Measurements from ENCODE around the gene OR6N2.

Gene OR6N2

GRCh38 chr1:158781104-158781503 lies at the start of gene OR6N2:
Gene OR6N2, minus strand, starts transcription at chr1:158781204. Its CDS starts 3,569 bp downstream, at chr1:158777635.
- DNase-seq, result no peak

- DNase-seq, result no peak
Measured at GRCh38 chr1:158830074-158830677, 49.2 kb upstream of the OR6N2 start.

DNA sequence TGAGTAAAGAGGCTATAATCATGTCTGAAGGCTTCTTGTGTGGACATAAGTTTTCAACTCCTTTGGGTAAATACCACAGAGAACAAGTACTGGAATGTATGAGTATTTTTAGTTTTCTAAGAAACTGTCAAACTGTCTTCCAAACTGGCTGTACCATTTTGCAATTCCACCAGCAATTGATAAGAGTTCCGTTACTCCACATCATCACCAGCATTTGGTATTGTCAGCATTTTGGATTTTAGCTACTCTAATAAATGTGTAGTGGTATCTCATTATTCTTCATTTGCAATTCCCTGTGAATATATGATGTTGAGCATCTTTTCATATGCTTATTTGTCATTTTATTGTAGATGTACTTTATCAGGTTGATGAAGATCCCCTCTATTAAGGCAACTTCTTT lies 40.7 kb upstream of the OR6N2 start:
- no peak for DNase-seq

GRCh38 chr1:158819461-158820443 lies 38.7 kb upstream of the OR6N2 start:
- no peak for DNase-seq

GRCh38 chr1:158818975-158819431 lies 38.0 kb upstream of the OR6N2 start:
- no peak for DNase-seq

DNA sequence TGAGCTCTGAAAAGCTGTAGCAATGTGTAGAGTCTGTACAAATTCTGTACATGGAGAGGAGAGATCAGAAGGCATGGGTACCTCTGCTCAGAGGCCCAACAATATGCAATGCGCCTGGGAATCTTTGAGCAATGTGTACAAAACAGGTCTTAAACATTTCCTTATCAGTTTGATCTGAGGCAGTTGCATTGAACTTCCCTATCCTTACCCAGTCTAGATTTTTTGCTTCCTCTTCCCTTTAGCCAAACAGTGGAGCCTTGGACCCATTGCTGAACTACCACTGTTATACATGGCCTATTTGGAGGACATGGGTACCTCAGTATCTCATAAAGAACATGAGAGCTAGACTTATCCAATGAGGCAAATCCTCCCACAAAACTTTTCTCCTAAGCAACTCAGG lies 37.6 kb upstream of the OR6N2 start:
- DNase-seq, result no peak

GRCh38 chr1:158814970-158815369 lies 34.0 kb upstream of the OR6N2 start:
- DNase-seq, result no peak

DNA sequence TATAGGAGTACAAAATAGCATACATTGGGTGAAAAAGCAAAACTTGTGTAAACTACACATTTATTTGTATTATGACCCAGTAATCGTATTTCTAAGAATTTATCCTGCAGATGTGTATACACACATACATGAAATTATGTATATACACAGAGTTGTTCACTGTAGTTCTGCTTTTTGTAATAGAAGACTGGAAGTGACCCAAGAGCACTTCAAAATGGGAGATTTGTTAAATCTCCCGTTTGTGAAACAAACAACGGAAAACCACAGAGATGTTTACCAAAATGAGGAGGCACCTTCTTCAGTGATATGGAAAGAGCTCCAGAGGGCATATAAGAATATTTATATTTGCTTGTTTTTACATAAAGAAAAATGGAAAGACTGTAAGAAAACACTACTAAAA lies 32.2 kb upstream of the OR6N2 start:
- DNase-seq, result no peak

DNA sequence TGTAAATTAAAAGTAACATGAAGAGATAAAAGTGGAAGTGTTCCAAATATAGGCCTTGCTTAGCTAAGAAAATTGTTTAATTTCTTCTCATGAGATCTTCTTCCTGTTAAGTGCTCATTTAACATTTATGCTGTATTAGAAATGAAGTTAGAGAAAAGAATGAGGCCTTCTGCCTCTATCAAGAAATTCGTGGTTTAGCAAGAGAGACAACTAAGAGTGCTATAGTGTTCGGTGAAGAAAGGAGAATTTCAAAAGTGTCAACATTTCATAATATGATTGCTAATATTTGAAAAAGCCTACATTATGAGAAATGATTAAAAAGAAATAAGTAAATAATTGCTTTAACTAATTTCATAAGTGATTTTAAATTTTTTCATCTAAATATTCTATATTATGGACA lies 31.3 kb upstream of the OR6N2 start:
- DNase-seq, result no peak

DNA sequence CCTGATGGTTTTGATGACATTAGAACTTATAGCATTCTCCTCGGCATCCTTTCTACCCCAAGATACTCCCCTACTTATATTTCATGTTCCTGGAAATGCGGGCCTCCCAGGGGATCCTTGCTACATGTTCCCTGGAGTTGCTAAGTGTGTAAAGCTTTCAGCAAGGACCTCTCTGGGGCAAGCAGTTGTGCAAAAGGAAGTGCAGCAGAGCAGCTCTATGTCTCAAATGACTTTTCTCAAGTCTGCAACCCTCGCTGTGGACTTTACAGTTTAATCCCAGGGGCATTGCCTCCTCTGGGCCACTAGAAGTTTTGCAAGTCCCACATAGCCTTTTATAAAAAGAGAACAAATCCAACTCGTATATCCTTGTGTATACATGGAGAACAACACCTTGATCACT lies 29.3 kb upstream of the OR6N2 start:
- DNase-seq, result no peak

DNA sequence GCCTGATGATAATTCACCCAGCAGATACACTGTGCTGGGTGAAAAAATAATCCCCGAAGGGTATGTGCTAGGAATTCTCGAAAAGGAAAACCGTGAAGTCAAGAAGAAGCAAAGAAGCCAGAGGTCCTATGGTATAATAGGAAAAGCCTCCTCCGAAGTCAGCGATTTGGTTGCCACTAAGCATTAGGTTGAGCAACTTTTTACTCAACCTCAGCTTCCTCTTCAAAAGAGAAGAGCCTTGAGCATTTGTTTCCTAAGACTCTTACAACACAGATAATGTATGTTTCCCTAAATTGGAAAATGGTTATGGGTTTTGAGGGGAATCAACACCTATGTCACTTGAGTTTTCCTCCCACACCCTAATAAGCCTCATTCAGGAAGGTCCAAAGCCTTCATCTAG lies 28.9 kb upstream of the OR6N2 start:
- DNase-seq, result no peak

DNA sequence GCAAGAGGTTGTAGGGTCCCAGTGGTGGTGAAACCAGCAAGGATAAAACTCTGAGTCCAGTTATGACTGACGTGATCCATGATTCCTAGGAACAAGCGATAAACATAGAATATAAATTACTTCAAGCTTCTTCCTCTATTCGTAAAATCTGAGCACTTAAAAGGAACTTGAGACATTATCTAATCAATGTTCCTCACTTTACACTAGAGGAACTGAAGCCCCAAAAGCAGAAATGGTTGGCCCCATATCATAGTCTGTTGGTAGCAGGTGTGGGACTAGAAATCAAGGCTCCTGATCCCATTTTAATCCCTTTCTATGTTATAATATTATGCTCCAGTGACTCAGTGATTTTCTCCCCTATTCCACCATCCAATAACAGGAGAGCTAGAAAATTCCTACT lies 28.3 kb upstream of the OR6N2 start:
- no peak for DNase-seq

DNA sequence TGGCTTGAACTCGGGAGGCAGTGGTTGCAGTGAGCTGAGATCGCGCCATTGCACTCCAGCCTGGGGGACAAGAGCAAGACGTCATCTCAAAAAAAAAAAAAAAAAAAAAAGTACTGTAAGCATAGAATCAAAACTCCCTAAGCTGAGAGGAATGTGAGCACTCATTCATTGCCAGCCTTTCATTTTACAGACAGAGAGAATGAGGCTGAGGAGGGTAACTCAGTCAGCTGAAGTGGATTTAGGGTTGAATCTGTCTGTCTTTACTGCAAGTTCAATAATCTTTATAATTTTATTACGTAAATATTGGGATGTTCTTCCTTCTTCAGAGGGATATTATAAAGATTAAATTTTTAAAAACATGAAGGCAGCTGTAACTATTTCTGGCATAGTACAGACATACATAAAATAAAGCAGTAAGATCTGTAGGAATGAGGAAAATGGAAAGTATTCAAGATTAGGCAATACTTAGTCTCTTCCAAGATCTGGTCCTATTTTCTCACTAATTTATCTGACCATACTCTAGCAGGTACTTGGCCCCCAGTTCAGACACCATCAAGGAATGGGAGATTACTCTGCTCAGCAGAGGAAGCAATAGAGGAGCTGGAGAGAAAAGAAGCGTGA lies 26.0 kb upstream of the OR6N2 start:
- no peak for DNase-seq

GRCh38 chr1:158803678-158804077 lies 22.7 kb upstream of the OR6N2 start:
- no peak for DNase-seq

GRCh38 chr1:158801396-158801795 lies 20.4 kb upstream of the OR6N2 start:
- DNase-seq, result no peak

- DNase-seq, result no peak
Measured at GRCh38 chr1:158800526-158800925, 19.5 kb upstream of the OR6N2 start.

GRCh38 chr1:158799689-158800088 lies 18.7 kb upstream of the OR6N2 start:
- no peak for DNase-seq

DNA sequence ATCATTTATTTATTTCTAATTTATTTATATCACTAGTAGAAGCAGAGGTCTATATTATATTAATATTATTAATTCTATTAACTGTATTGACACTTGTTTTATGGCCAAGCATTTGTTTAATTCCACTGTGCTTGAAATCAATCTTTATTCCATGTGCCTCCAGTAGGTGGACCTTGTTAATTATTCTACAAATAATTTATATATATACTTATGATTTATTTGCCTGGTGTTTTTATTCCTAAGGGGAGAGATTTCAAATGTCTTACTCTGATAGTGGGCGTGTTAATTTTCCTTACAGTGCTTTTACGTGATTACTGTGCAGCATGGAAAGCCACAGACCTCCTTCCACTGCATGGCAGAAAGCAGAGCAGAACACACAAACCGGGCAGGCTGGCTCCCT lies 17.5 kb upstream of the OR6N2 start:
- no peak for DNase-seq

GRCh38 chr1:158794247-158794646 lies 13.2 kb upstream of the OR6N2 start:
- DNase-seq, result no peak

- no peak for DNase-seq
Measured at GRCh38 chr1:158793604-158794003, 12.6 kb upstream of the OR6N2 start.

DNA sequence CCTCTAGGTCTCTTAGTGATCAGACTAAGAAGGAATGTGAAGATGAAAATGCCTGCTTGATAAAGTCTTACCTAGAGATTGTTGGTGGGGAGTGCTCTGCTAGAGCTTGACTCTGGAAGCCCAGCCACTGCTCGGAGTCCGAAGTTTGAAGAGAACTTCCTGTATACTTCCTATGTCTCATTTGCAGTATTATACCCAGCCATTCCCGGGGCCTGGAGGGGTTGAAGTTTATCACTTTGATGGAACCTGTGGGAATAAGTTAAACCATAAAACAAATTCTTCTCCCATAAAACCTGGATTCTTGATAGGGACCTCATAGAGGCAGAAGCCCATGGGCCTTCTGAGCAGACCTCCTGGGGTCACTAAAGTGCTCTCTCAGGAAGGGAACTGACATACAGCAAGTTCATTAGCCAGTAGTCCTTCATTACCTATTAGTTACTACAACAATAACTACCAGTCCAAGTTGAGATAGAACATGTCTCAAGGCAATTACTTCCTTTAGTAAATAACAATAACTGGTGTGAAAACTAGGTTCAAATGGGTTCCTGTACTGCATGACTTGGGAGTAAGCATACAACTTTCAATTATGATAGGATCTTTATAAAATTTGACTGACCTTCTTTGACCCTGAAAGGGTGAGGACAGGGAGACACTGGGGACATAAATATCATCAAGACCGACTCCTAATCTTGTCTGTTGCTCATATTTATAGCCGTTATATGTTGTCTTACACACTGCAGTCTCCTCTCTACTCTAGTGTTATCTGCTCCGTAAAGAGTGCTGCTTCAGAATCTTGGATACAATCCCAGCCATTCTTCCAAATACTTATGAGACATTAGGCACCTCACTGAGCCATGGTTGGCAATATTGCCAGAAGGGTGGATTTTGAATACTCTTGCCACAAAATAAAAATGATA lies 8.8 kb downstream of the OR6N2 start, which contains the start of gene OR6N1:
Gene OR6N1, minus strand, starts transcription at position 246 of the 917 bp plus-strand sequence. CDS start 5,513 bp downstream, outside the sequence.
- no peak for DNase-seq

- DNase-seq, result no peak
Measured at GRCh38 chr1:158754420-158754819, 26.6 kb downstream of the OR6N2 start, which contains the start of gene OR6K6. Gene OR6K6, plus strand, starts transcription at chr1:158754720. Its CDS starts 168 bp downstream, at chr1:158754888.
